K562 (cell line): ENCODE measurements around the gene LY6G6C.

Experiments used
- ETV6 ChIP-seq, 3 experiments: fragments of 150-350 bp in 1 of 3; sonication (generic) in 1 of 3; formaldehyde crosslinking in 1 of 3; IDR thresholded peaks; 2 replicates each; pipeline versions ENCODE4 v1.6.1 to v1.8.0; 2014 to 2022; ENCODE audit warnings: borderline replicate concordance in 2 of 3, low read depth in 2 of 3, antibody characterized with exemption in 1 of 3, low read length in 1 of 3, mild to moderate bottlenecking in 1 of 3, missing genetic modification reagents in 1 of 3
- EZH2 ChIP-seq: IDR thresholded peaks from 2 replicates; pipeline ENCODE4 v1.6.1; 2012; ENCODE audit warnings: low read depth, mild to moderate bottlenecking, inconsistent platforms, low read length, borderline replicate concordance
- POLR2A ChIP-seq: fragments of 450-650 bp; conservative IDR thresholded peaks from 2 replicates; pipeline ENCODE4 v1.6.1; 2016
- U2AF2 ChIP-seq: fragments of 200-400 bp; formaldehyde crosslinking; optimal IDR thresholded peaks from 2 replicates; pipeline ENCODE3; 2017; ENCODE audit warnings: low read depth, mild to moderate bottlenecking, low read length
- ZNF134 ChIP-seq: fragments of 250-450 bp; sonication (Bioruptor Pico); conservative IDR thresholded peaks from 2 replicates; pipeline ENCODE4 v1.4.0; 2020
- TF ChIP-seq, protein P1 (sequence below): sonication (generic); formaldehyde crosslinking; IDR thresholded peaks from 2 replicates; pipeline ENCODE4 v1.8.1; 2023; ENCODE audit warnings: mild to moderate bottlenecking, missing genetic modification reagents

DNA sequence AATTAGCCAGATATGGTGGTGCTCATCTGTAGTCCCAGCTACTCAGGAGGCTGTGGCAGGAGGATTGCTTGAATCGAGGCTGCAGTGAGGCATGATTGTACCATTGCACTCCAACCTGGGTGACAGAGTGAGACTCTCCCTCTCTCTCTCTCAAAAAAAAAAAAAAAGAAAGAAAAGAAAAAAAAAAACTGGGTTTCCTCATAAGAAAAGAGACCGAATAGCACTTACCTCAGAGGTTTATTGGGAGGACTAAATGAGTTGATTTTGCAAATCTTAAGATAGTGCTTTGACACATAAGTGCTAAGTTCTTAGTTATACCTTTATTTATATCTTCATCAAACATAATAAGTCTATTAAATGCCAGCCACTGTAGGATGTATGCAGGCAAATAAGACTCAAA, 49.3 kb upstream of the LY6G6C start:
- TF ChIP-seq POLR2A = no peak
- TF ChIP-seq U2AF2 = no peak
- TF ChIP-seq ETV6 (IDR thresholded peaks at IDR 0.05; ENCODE audit: borderline replicate concordance in 1 of 2, low read depth in 2 of 2, low read length in 1 of 2) = no peak
- TF ChIP-seq ETV6 (CRISPR knock-in tag; IDR thresholded peaks at IDR 0.05; ENCODE audit: borderline replicate concordance) = no peak
- TF ChIP-seq, protein P1, sequence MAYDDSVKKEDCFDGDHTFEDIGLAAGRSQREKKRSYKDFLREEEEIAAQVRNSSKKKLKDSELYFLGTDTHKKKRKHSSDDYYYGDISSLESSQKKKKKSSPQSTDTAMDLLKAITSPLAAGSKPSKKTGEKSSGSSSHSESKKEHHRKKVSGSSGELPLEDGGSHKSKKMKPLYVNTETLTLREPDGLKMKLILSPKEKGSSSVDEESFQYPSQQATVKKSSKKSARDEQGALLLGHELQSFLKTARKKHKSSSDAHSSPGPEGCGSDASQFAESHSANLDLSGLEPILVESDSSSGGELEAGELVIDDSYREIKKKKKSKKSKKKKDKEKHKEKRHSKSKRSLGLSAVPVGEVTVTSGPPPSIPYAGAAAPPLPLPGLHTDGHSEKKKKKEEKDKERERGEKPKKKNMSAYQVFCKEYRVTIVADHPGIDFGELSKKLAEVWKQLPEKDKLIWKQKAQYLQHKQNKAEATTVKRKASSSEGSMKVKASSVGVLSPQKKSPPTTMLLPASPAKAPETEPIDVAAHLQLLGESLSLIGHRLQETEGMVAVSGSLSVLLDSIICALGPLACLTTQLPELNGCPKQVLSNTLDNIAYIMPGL (CRISPR knock-in tag) = no peak
- TF ChIP-seq ZNF134 = no peak
- no peak for TF ChIP-seq EZH2
